OCI-LY3 (cell line): ENCODE measurements around the gene CLTCL1.

Source experiments
- EZH2phosphoT487 ChIP-seq: fragments of 200-600 bp; shearing (Covaris generic); IDR thresholded peaks from 2 replicates; pipeline ENCODE4 v1.6.1; 2018; ENCODE audit warnings: antibody characterized with exemption, mixed run types, low read depth
- TF ChIP-seq, protein P1 (sequence below): fragments of 200-600, 300-600 bp; sonication (generic); IDR thresholded peaks from 2 replicates; pipeline ENCODE4 v1.5.1; 2014; ENCODE audit warnings: antibody characterized with exemption, low read length, low read depth

DNA sequence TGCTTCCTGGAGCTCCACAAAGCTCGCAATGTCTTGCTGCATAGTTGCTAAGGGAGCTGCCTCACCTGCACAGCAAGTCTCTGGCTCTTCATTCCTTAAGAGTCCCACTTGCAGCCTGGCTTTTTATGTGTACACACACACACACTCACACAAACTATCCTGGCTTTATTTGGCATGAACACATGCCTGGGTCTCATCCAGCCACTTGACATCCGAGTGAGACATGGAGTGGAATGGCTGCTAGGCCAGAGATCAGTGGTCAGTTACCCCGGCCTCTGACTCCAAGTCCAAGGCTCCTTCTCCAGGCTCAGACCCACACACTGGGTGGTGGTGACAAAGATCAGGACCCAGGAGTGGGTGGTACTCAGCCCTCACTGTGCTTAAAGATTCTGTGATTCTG lies 37.9 kb upstream of the CLTCL1 start:
- TF ChIP-seq, protein P1, sequence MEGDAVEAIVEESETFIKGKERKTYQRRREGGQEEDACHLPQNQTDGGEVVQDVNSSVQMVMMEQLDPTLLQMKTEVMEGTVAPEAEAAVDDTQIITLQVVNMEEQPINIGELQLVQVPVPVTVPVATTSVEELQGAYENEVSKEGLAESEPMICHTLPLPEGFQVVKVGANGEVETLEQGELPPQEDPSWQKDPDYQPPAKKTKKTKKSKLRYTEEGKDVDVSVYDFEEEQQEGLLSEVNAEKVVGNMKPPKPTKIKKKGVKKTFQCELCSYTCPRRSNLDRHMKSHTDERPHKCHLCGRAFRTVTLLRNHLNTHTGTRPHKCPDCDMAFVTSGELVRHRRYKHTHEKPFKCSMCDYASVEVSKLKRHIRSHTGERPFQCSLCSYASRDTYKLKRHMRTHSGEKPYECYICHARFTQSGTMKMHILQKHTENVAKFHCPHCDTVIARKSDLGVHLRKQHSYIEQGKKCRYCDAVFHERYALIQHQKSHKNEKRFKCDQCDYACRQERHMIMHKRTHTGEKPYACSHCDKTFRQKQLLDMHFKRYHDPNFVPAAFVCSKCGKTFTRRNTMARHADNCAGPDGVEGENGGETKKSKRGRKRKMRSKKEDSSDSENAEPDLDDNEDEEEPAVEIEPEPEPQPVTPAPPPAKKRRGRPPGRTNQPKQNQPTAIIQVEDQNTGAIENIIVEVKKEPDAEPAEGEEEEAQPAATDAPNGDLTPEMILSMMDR, result no peak
- no peak for TF ChIP-seq EZH2phosphoT487
